ENCODE results near the gene PRICKLE3.

Gene PRICKLE3

GRCh38 chrX:49186125-49187027 is at the start of gene PRICKLE3:
Gene PRICKLE3, minus strand, starts transcription at chrX:49186373. Its CDS starts 76 bp downstream, at chrX:49186297.
- Histone ChIP-seq H3K27me3 (ENCODE audit: control insufficient read depth, insufficient read depth, low read length) (no peaks in the 10 kb centered on the region), H3K4me3 (ENCODE audit: low read length) (peak within 1 kb of the TSS; percentile 58), H3K27ac (ENCODE audit: low read length) (no peak within 1 kb of the TSS), H3K9ac (ENCODE audit: low read length) (no peak within 1 kb of the TSS), H3K36me3 (ENCODE audit: control insufficient read depth, low read depth, low read length) (no peaks in the 10 kb centered on the region), H3K9me3 (ENCODE audit: control insufficient read depth, low read depth, low read length) (no peaks in the 10 kb centered on the region), H3K4me1 (ENCODE audit: control insufficient read depth, low read depth, low read length) (no peaks in the 10 kb centered on the region)

DNA sequence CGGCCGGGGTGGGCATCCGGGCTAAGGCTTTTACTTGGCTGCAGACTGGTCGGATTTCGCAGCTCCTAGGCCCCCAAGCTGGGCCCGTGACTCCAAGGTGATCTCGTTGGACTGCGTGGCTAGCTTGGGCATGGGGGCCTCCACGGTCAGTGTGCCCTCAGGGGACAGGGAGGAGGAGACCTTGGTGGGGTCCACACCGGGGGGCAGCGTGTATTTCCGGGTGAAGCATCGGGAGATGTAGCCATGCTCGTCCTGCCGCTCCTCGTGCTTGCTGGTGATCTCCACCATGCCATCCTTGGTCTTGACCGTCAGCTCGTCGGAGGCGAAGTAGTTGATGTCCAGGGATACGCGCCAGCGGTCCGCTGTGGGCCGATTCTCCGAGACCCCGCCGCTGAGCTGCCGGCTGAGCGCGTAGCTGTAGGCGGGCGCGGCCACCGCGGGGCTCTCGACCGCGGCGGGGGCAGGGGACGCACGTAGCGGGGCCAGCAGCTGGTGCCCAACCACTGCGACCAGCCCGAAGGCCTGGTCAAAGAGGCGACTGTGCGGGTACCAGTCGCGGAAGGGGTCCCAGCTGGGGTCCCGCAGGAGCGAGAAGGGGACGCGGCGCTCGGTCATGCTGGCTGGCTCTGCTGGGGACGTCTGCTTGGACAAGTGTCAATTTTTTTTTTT is 47.8 kb upstream of the PRICKLE3 start:
- Histone ChIP-seq H3K4me3 (ENCODE audit: low read length) (no peak overlapping the region), H3K9me3 (ENCODE audit: control insufficient read depth, low read depth, low read length) (peaks cover 6% of the 10 kb centered on the region), H3K9ac (ENCODE audit: low read length) (no peak overlapping the region)

GRCh38 chrX:49233176-49233575 is 47.0 kb upstream of the PRICKLE3 start, which contains the start of gene CACNA1F:
Gene CACNA1F, minus strand, starts transcription at chrX:49233340. Its CDS starts 31 bp downstream, at chrX:49233309.
- Histone ChIP-seq H3K27me3 (ENCODE audit: control insufficient read depth, insufficient read depth, low read length) (no peaks in the 10 kb centered on the region), H3K4me3 (ENCODE audit: low read length) (no peak within 1 kb of the TSS), H3K9me3 (ENCODE audit: control insufficient read depth, low read depth, low read length) (peaks cover 6% of the 10 kb centered on the region), H3K4me1 (ENCODE audit: control insufficient read depth, low read depth, low read length) (peaks cover 3% of the 10 kb centered on the region), H3K9ac (ENCODE audit: low read length) (no peak within 1 kb of the TSS), H3K27ac (ENCODE audit: low read length) (no peak within 1 kb of the TSS), H3K36me3 (ENCODE audit: control insufficient read depth, low read depth, low read length) (no peaks in the 10 kb centered on the region)

More for the DNA sequence above, 47.8 kb upstream of the PRICKLE3 start:
- peaks cover 3% of the 10 kb centered on the region for H3K4me1 ChIP-seq (ENCODE audit: control insufficient read depth, low read depth, low read length)
- H3K27ac ChIP-seq (ENCODE audit: low read length), result no peak overlapping the region
- H3K27me3 ChIP-seq (ENCODE audit: control insufficient read depth, insufficient read depth, low read length), result no peaks in the 10 kb centered on the region
- H3K36me3 ChIP-seq (ENCODE audit: control insufficient read depth, low read depth, low read length), result no peaks in the 10 kb centered on the region

DNA sequence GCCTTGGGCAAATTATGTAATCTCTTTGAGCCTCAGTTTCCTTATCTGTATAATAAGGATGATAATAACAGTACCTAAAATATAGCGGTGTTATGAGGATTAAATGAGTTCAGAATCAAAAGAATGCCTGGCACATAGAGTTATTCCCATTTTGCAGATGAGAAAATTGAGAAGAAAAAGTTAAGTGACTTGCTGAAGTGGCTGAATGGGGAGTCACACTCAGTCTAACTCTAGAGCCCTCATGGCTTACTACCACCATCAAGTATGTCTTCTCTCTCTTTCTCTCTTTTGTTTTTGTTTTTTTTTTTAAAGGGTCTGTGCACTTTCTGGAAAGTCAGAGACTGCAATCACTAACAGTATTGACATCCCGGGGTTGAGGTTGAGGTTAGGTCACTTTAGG is 46.4 kb upstream of the PRICKLE3 start:
- Histone ChIP-seq H3K4me3 (ENCODE audit: low read length) (no peak overlapping the region), H3K27ac (ENCODE audit: low read length) (no peak overlapping the region), H3K36me3 (ENCODE audit: control insufficient read depth, low read depth, low read length) (no peaks in the 10 kb centered on the region), H3K9ac (ENCODE audit: low read length) (no peak overlapping the region), H3K27me3 (ENCODE audit: control insufficient read depth, insufficient read depth, low read length) (no peaks in the 10 kb centered on the region), H3K9me3 (ENCODE audit: control insufficient read depth, low read depth, low read length) (peaks cover 6% of the 10 kb centered on the region), H3K4me1 (ENCODE audit: control insufficient read depth, low read depth, low read length) (peaks cover 3% of the 10 kb centered on the region)

- Histone ChIP-seq H3K4me1 (ENCODE audit: control insufficient read depth, low read depth, low read length) (peaks cover 3% of the 10 kb centered on the region), H3K36me3 (ENCODE audit: control insufficient read depth, low read depth, low read length) (no peaks in the 10 kb centered on the region), H3K27me3 (ENCODE audit: control insufficient read depth, insufficient read depth, low read length) (no peaks in the 10 kb centered on the region), H3K27ac (ENCODE audit: low read length) (no peak overlapping the region), H3K9me3 (ENCODE audit: control insufficient read depth, low read depth, low read length) (peaks cover 6% of the 10 kb centered on the region), H3K9ac (ENCODE audit: low read length) (no peak overlapping the region), H3K4me3 (ENCODE audit: low read length) (peak overlapping the region; percentile 61)
These were observed 45.3 kb upstream of the PRICKLE3 start for GRCh38 chrX:49231333-49232000.

- Histone ChIP-seq H3K27ac (ENCODE audit: low read length) (no peak overlapping the region), H3K9ac (ENCODE audit: low read length) (no peak overlapping the region)
These were observed 44.5 kb upstream of the PRICKLE3 start for GRCh38 chrX:49230500-49231232.

GRCh38 chrX:49228185-49228584 is 42.0 kb upstream of the PRICKLE3 start:
- Histone ChIP-seq H3K9me3 (ENCODE audit: control insufficient read depth, low read depth, low read length) (peaks cover 12% of the 10 kb centered on the region), H3K27ac (ENCODE audit: low read length) (no peak overlapping the region), H3K27me3 (ENCODE audit: control insufficient read depth, insufficient read depth, low read length) (no peaks in the 10 kb centered on the region), H3K4me1 (ENCODE audit: control insufficient read depth, low read depth, low read length) (peaks cover 3% of the 10 kb centered on the region), H3K4me3 (ENCODE audit: low read length) (no peak overlapping the region), H3K9ac (ENCODE audit: low read length) (no peak overlapping the region), H3K36me3 (ENCODE audit: control insufficient read depth, low read depth, low read length) (no peaks in the 10 kb centered on the region)

More at GRCh38 chrX:49230500-49231232, 44.5 kb upstream of the PRICKLE3 start:
- no peaks in the 10 kb centered on the region for H3K36me3 ChIP-seq (ENCODE audit: control insufficient read depth, low read depth, low read length)
- H3K4me3 ChIP-seq (ENCODE audit: low read length), result peak overlapping the region; percentile 61
- H3K4me1 ChIP-seq (ENCODE audit: control insufficient read depth, low read depth, low read length), result peaks cover 3% of the 10 kb centered on the region
- peaks cover 6% of the 10 kb centered on the region for H3K9me3 ChIP-seq (ENCODE audit: control insufficient read depth, low read depth, low read length)
- no peaks in the 10 kb centered on the region for H3K27me3 ChIP-seq (ENCODE audit: control insufficient read depth, insufficient read depth, low read length)

DNA sequence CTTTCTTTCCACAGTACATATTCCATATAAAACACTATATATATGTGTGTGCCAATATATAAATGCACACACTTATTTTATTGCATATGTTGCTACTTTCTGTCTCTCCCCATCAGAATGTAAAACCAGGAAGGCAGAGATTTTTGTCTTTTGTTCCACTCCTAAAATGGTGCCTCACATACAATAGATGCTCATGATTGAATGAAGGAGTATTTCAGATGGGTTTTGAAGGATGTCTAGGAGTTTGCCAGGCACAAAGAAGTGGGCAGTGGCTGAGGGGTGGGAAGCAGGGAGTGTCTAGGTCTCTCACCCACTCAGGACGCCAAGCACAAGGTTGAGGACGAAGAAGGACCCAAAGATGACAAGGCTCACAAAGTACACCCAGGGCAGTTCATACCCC is 41.6 kb upstream of the PRICKLE3 start:
- H3K27me3 ChIP-seq (ENCODE audit: control insufficient read depth, insufficient read depth, low read length), result no peaks in the 10 kb centered on the region
- H3K9me3 ChIP-seq (ENCODE audit: control insufficient read depth, low read depth, low read length), result peaks cover 12% of the 10 kb centered on the region
- no peak overlapping the region for H3K9ac ChIP-seq (ENCODE audit: low read length)
- H3K36me3 ChIP-seq (ENCODE audit: control insufficient read depth, low read depth, low read length), result no peaks in the 10 kb centered on the region
- no peak overlapping the region for H3K27ac ChIP-seq (ENCODE audit: low read length)
- no peak overlapping the region for H3K4me3 ChIP-seq (ENCODE audit: low read length)
- H3K4me1 ChIP-seq (ENCODE audit: control insufficient read depth, low read depth, low read length), result peaks cover 3% of the 10 kb centered on the region

- H3K9ac ChIP-seq (ENCODE audit: low read length), result no peak overlapping the region
- no peak overlapping the region for H3K4me3 ChIP-seq (ENCODE audit: low read length)
- H3K27ac ChIP-seq (ENCODE audit: low read length), result no peak overlapping the region
- H3K27me3 ChIP-seq (ENCODE audit: control insufficient read depth, insufficient read depth, low read length), result no peaks in the 10 kb centered on the region
- H3K4me1 ChIP-seq (ENCODE audit: control insufficient read depth, low read depth, low read length), result peaks cover 3% of the 10 kb centered on the region
- no peaks in the 10 kb centered on the region for H3K36me3 ChIP-seq (ENCODE audit: control insufficient read depth, low read depth, low read length)
- peaks cover 8% of the 10 kb centered on the region for H3K9me3 ChIP-seq (ENCODE audit: control insufficient read depth, low read depth, low read length)
These were observed 40.8 kb upstream of the PRICKLE3 start for GRCh38 chrX:49226946-49227345.

GRCh38 chrX:49225858-49226257 is 39.7 kb upstream of the PRICKLE3 start:
- no peak overlapping the region for H3K9ac ChIP-seq (ENCODE audit: low read length)
- no peaks in the 10 kb centered on the region for H3K36me3 ChIP-seq (ENCODE audit: control insufficient read depth, low read depth, low read length)
- no peak overlapping the region for H3K4me3 ChIP-seq (ENCODE audit: low read length)
- no peak overlapping the region for H3K27ac ChIP-seq (ENCODE audit: low read length)
- peaks cover 5% of the 10 kb centered on the region for H3K9me3 ChIP-seq (ENCODE audit: control insufficient read depth, low read depth, low read length)
- no peaks in the 10 kb centered on the region for H3K27me3 ChIP-seq (ENCODE audit: control insufficient read depth, insufficient read depth, low read length)
- H3K4me1 ChIP-seq (ENCODE audit: control insufficient read depth, low read depth, low read length), result no peaks in the 10 kb centered on the region

DNA sequence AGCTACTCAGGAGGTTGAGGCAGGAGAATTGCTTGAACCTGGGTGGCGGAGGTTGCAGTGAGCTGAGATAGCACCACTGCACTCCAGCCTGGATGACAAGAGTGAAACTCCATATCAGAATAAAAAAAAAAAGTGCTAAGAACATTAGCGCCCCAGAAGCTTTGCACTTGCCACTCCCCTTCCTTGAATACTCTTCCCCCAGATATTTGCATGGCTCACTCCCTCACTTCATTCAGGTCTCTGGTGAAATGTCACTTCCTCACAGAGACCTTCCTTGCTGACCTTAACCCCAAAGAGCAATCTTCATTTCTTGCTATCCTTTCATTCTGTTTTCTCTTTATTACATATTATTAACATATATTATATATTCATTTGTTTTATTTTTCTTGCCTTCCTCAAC is 35.7 kb upstream of the PRICKLE3 start:
- no peak overlapping the region for H3K4me3 ChIP-seq (ENCODE audit: low read length)
- H3K9me3 ChIP-seq (ENCODE audit: control insufficient read depth, low read depth, low read length), result peaks cover 5% of the 10 kb centered on the region
- H3K27ac ChIP-seq (ENCODE audit: low read length), result no peak overlapping the region
- no peaks in the 10 kb centered on the region for H3K4me1 ChIP-seq (ENCODE audit: control insufficient read depth, low read depth, low read length)
- no peaks in the 10 kb centered on the region for H3K36me3 ChIP-seq (ENCODE audit: control insufficient read depth, low read depth, low read length)
- H3K9ac ChIP-seq (ENCODE audit: low read length), result no peak overlapping the region
- no peaks in the 10 kb centered on the region for H3K27me3 ChIP-seq (ENCODE audit: control insufficient read depth, insufficient read depth, low read length)

Data from iPS-18a (cell line).